Brain microvascular endothelial cell (primary cell): Measurements from ENCODE around the gene SAAL1.

Experiments used
- DNase-seq: peaks from one replicate; pipeline ENCODE4 v3.0.0-alpha.2; 2020
- H3K27ac ChIP-seq: fragments of 250-450 bp; sonication (Bioruptor Pico); 2 replicates; pipeline ENCODE4 v1.5.1; 2020; ENCODE audit warnings: mild to moderate bottlenecking, moderate library complexity
- H3K27me3 ChIP-seq: fragments of 250-450 bp; sonication (Bioruptor Pico); replicated peaks from 2 replicates; pipeline ENCODE4 v1.5.1; 2020; ENCODE audit warnings: mild to moderate bottlenecking
- H3K36me3 ChIP-seq: fragments of 250-450 bp; sonication (Bioruptor Pico); replicated peaks from 2 replicates; pipeline ENCODE4 v1.5.1; 2020; ENCODE audit warnings: mild to moderate bottlenecking
- H3K4me3 ChIP-seq: 2 replicates; pipeline ENCODE4 v1.5.1; 2011; ENCODE audit warnings: low read depth, mild to moderate bottlenecking, control low read depth, low read length, moderate library complexity
- CTCF ChIP-seq: IDR thresholded peaks from 2 replicates; pipeline ENCODE4 v1.5.1; 2011; ENCODE audit warnings: low read depth, mild to moderate bottlenecking, moderate library complexity, low read length, control low read depth, inconsistent platforms; ENCODE audit errors: missing control alignments
- in situ Hi-C: cut with HindIII; loops from 2 replicates; pipeline ENCODE4 v1.10.0; 2017; ENCODE audit warnings: low sequenced_read_pairs, low pct_ligation_motif_present

Gene SAAL1

GRCh38 chr11:18091731-18092130, 14.2 kb downstream of the SAAL1 start:
- peaks cover 45% of the 10 kb centered on the region for H3K36me3 ChIP-seq
- H3K27ac ChIP-seq: no peak overlapping the region
- TF ChIP-seq CTCF: no peak
- in situ Hi-C loops: no loop called here
- no peak overlapping the region for H3K4me3 ChIP-seq
- H3K27me3 ChIP-seq: no peaks in the 10 kb centered on the region
- no peak for DNase-seq

GRCh38 chr11:18088966-18089365, 16.9 kb downstream of the SAAL1 start:
- Histone ChIP-seq H3K4me3 (no peak overlapping the region), H3K27ac (no peak overlapping the region), H3K27me3 (no peaks in the 10 kb centered on the region), H3K36me3 (peaks cover 40% of the 10 kb centered on the region)
- no peak for TF ChIP-seq CTCF
- no peak for DNase-seq
- in situ Hi-C loops: no loop called here

- in situ Hi-C loops: no loop called here
- no peak for DNase-seq
- Histone ChIP-seq H3K27ac (no peak overlapping the region), H3K36me3 (peaks cover 36% of the 10 kb centered on the region), H3K4me3 (no peak overlapping the region), H3K27me3 (no peaks in the 10 kb centered on the region)
- TF ChIP-seq CTCF: no peak
These were observed 17.5 kb downstream of the SAAL1 start for GRCh38 chr11:18088366-18088765.

GRCh38 chr11:18081551-18081950, 24.3 kb downstream of the SAAL1 start:
- Histone ChIP-seq H3K27me3 (no peaks in the 10 kb centered on the region), H3K36me3 (peaks cover 21% of the 10 kb centered on the region), H3K4me3 (no peak overlapping the region), H3K27ac (no peak overlapping the region)
- TF ChIP-seq CTCF: no peak
- no peak for DNase-seq
- in situ Hi-C loops: no loop called here

- H3K27ac ChIP-seq: no peak overlapping the region
- no peak for DNase-seq
- in situ Hi-C loops: no loop called here
- peaks cover 16% of the 10 kb centered on the region for H3K36me3 ChIP-seq
- no peaks in the 10 kb centered on the region for H3K27me3 ChIP-seq
- H3K4me3 ChIP-seq: no peak overlapping the region
- no peak for TF ChIP-seq CTCF
These were observed 25.4 kb downstream of the SAAL1 start for GRCh38 chr11:18080451-18080850.

GRCh38 chr11:18078909-18079308, 27.0 kb downstream of the SAAL1 start:
- in situ Hi-C loops: no loop called here
- DNase-seq: no peak
- no peaks in the 10 kb centered on the region for H3K27me3 ChIP-seq
- no peak for TF ChIP-seq CTCF
- H3K4me3 ChIP-seq: no peak overlapping the region
- H3K27ac ChIP-seq: no peak overlapping the region
- H3K36me3 ChIP-seq: peaks cover 16% of the 10 kb centered on the region
